Measurements from ENCODE around the gene POMP. TPM values are rescaled to one million over a fixed set of nuclear protein-coding genes. Genes with fewer than 3 reads are reported as not detected.
A peak's percentile ranks its signal among the peaks of the same experiment; 100 is the strongest.

The POMP gene
- total and polyA plus RNA-seq, 12 donors: 40.1 to 187 (median 65.3) TPM

DNA sequence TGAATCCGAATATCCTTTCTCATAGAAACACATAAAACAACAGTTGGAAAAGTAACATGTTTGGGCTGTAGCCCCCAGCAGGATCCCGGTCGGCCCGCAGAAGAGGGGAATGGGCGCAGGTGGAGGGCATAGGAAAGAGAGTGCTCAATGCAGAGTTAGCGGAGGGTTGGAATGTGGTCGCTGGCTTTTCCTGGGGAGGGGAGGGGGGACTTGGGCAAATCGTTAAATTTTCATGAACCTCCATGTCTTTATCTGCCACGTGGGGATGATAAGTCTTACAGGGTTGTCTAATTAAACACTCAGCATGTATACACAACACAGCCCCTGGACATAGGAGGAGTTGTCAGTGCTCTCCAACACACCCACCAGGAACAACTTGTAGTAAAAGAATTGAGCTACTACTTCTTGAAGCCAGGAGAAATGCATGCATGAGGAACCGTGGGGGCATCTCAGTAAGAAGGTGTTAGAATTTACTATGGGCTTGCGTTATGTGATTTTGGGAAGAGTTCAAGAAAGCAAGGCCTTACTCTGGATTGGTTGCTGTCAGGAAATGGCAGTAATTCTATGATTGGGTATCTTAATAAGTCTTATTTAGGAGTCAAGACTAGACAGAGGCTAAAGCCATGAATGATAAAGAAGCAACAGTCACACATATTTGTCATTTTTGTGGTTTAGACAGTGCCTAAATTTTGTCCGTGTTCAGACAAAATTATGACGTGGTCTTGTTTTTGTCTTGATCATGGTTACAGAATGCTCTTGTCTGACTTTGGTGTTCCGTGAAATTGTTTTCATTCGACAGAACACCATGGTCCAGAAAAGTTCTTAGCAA, 60.5 kb downstream of the POMP start:
- H3K27me3 ChIP-seq: no peaks in the 10 kb centered on the region
- WGBS, 4 donors: 34 to 41% (median 35%) methylated on average over 15 of the region's 15 CpGs
- no peak for DNase-seq
- H3K9me3 ChIP-seq (replicated peaks in 1 of 3): no peaks in the 10 kb centered on the region
- peaks cover 7 to 28% of the 10 kb centered on the region in 2 donors for H3K4me1 ChIP-seq (replicated peaks in 1 of 2)
- peak overlapping the region in 4 of 5 donors; percentile 40 to 100 (median 85) for H3K27ac ChIP-seq
- peak overlapping the region in 2 of 4 donors; percentile 39 to 93 for H3K4me3 ChIP-seq
- no peaks in the 10 kb centered on the region for H3K36me3 ChIP-seq (replicated peaks in 1 of 2)
- no peak for TF ChIP-seq CTCF (IDR thresholded peaks at IDR 0.05)
- TF ChIP-seq POLR2A (IDR thresholded peaks at IDR 0.05): no peak
- intact Hi-C loops (cut with DNase I): loop anchor here in 1 of 2 donors (10.0 kb wide), 1 partner anchor 75 kb away; no protein-coding TSS in a partner anchor

DNA sequence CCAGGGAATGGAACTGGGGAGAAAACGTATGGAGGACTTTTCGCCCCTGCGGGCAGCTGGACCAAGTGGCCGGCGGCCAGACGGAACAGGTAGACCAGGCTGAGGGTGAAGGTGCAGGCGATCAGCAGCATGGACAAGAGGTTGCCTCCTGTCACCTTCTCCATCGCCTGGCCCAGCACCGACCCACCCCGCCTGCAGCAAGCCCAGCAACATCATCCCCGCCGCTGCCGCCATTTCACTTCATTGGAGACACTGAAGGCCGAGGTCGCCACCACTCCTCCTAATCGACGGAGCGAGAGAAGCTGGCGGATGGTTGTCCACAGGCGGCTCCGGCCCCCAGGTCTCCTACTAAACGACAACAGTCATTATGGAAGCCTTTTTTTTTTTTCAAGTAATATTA, 64.9 kb downstream of the POMP start:
- Histone ChIP-seq H3K4me1 (replicated peaks in 1 of 2) (peaks cover 7 to 10% of the 10 kb centered on the region in 2 donors), H3K27ac (no peak overlapping the region), H3K27me3 (no peaks in the 10 kb centered on the region), H3K9me3 (replicated peaks in 1 of 3) (no peaks in the 10 kb centered on the region), H3K4me3 (no peak overlapping the region), H3K36me3 (replicated peaks in 1 of 2) (no peaks in the 10 kb centered on the region)
- TF ChIP-seq POLR2A (IDR thresholded peaks at IDR 0.05) (no peak), CTCF (IDR thresholded peaks at IDR 0.05) (no peak)
- DNase-seq: no peak
- whole genome bisulfite sequencing, 4 donors: 93 to 97% (median 96%) methylated on average over 20 to 22 of the region's 22 CpGs
- intact Hi-C loops (cut with DNase I): no loop called here

- intact Hi-C loops (cut with DNase I): no loop called here
- no peak for DNase-seq
- no peaks in the 10 kb centered on the region for H3K36me3 ChIP-seq (replicated peaks in 1 of 2)
- H3K4me1 ChIP-seq (replicated peaks in 1 of 2): peaks cover 7 to 8% of the 10 kb centered on the region in 2 donors
- H3K27me3 ChIP-seq: no peaks in the 10 kb centered on the region
- H3K27ac ChIP-seq: peak overlapping the region in 2 of 5 donors; percentile 32 to 36
- H3K9me3 ChIP-seq (replicated peaks in 1 of 3): no peaks in the 10 kb centered on the region
- WGBS, 4 donors: 65 to 83% (median 69%) methylated on average over 3 of the region's 3 CpGs
- TF ChIP-seq POLR2A (IDR thresholded peaks at IDR 0.05): no peak
- H3K4me3 ChIP-seq: no peak overlapping the region
Observed at GRCh38 chr13:28725046-28725610, 66.2 kb downstream of the POMP start.

Small RNA genes within 50 kb of the gene (small RNA-seq; reads per million reads assigned to genes)
- gene RF00019 (0 reads per million in 2 donors), gene RNU6-53P (0 reads per million in 2 donors)

Other genes with a start within 250 kb of the POMP start
- gene FLT1, start 164.0 kb upstream of the POMP start, total RNA-seq: 10 to 100 TPM; 18.1 to 55.9 (median 24.3) TPM
- 10 to 100 TPM in 1 of 3 donors, 1 to 10 TPM in 2; 2.7 to 25.4 (median 6.0) TPM for gene FLT1, start 164.0 kb upstream of the POMP start, polyA plus RNA-seq
- gene SLC46A3, start 59.8 kb downstream of the POMP start, total RNA-seq: 10 to 100 TPM; 13.9 to 87.4 (median 32.9) TPM
- gene SLC46A3, start 59.8 kb downstream of the POMP start, polyA plus RNA-seq: 10 to 100 TPM; 10.1 to 36.1 (median 17.1) TPM
- gene MTUS2, start 161.2 kb downstream of the POMP start, total RNA-seq: under 1 TPM in 4 of 9 donors, not detected in 5; 0.07 to 0.22 (median 0.14) TPM
- gene MTUS2, start 161.2 kb downstream of the POMP start, polyA plus RNA-seq: under 1 TPM; 0.07 to 0.24 (median 0.18) TPM

All from adrenal gland (tissue), 12 donors.